Esophagus muscularis mucosa (tissue), 4 donors: Measurements from ENCODE around the gene NT5DC2. TPM values are rescaled to one million over a fixed set of nuclear protein-coding genes. Genes with fewer than 3 reads are reported as not detected.

Experiments used
- DNase-seq: peaks from one replicate; pipeline ENCODE4 v3.0.0-alpha.2; 2017; ENCODE audit errors: extremely low spot score
- H3K27ac ChIP-seq, 4 donors: fragments of 200-600 bp; sonication (generic); replicated peaks in 1 of 4; 1 replicate in 3 of 4; 2 replicates in 1 of 4; pipeline ENCODE4 v1.5.1; 2016 to 2019; ENCODE audit warnings: mild to moderate bottlenecking in 1 of 4
- H3K27me3 ChIP-seq, 4 donors: fragments of 200-600 bp; sonication (generic); one replicate each; pipeline versions ENCODE4 v1.5.1 to v1.6.0; 2016 to 2019
- H3K36me3 ChIP-seq, 4 donors: fragments of 200-600 bp; sonication (generic); one replicate each; pipeline ENCODE4 v1.5.1; 2016 to 2019
- H3K4me1 ChIP-seq, 4 donors: fragments of 200-600 bp; sonication (generic); one replicate each; pipeline ENCODE4 v1.5.1; 2016 to 2019
- H3K4me3 ChIP-seq, 4 donors: fragments of 200-600 bp; sonication (generic); 1 replicate in 2 of 4; 2 replicates in 2 of 4; pipeline ENCODE4 v1.5.1; 2016 to 2019; ENCODE audit warnings: mild to moderate bottlenecking in 4 of 4, moderate library complexity in 1 of 4
- H3K9me3 ChIP-seq, 4 donors: fragments of 200-600 bp; sonication (generic); 1 replicate in 3 of 4; 2 replicates in 1 of 4; pipeline ENCODE4 v1.5.1; 2016 to 2019
- EP300 ChIP-seq: sonication (generic); formaldehyde crosslinking; IDR thresholded peaks from one replicate; pipeline ENCODE4 v1.6.1; 2017; ENCODE audit warnings: antibody characterized with exemption
- POLR2A ChIP-seq: fragments of 450-650 bp; IDR thresholded peaks from one replicate; pipeline ENCODE4 v1.6.1; 2017; ENCODE audit warnings: antibody characterized with exemption, moderate library complexity, mild to moderate bottlenecking, low read depth
- POLR2AphosphoS5 ChIP-seq, 2 donors: sonication (generic); formaldehyde crosslinking; IDR thresholded peaks; one replicate each; pipeline ENCODE4 v1.6.1; 2017; ENCODE audit warnings: antibody characterized with exemption in 2 of 2
- WGBS: methylation state at CpG from one replicate; pipeline ENCODE4 v1.1.5; 2018; 5-methylcytosine and 5-hydroxymethylcytosine counted together
- intact Hi-C: fragments of 100-400 bp; cut with DNase I; formaldehyde crosslinking; loops from one replicate; pipeline ENCODE4 v1.15.1; 2023
- total RNA-seq, 4 donors: library from RNA; depleted of rRNA; stranded (reverse); fragments of >200 nt; gene quantifications; one replicate each; pipeline versions ENCODE4 v1.1.0 to v1.2.1, GENCODE V29; 2016
- TF ChIP-seq, protein P1 (sequence below), 3 experiments: fragments of 200-600 bp in 2 of 3; fragments of 450-650 bp in 1 of 3; sonication (generic) in 2 of 3; IDR thresholded peaks; one replicate each; pipeline ENCODE4 v1.5.1; 2017 to 2019; ENCODE audit warnings: antibody characterized with exemption in 3 of 3, mild to moderate bottlenecking in 2 of 3, moderate library complexity in 1 of 3

NT5DC2 gene
- total RNA-seq, 4 donors from 2014 or later = 58.0 to 87.4 (median 72.9) TPM

DNA sequence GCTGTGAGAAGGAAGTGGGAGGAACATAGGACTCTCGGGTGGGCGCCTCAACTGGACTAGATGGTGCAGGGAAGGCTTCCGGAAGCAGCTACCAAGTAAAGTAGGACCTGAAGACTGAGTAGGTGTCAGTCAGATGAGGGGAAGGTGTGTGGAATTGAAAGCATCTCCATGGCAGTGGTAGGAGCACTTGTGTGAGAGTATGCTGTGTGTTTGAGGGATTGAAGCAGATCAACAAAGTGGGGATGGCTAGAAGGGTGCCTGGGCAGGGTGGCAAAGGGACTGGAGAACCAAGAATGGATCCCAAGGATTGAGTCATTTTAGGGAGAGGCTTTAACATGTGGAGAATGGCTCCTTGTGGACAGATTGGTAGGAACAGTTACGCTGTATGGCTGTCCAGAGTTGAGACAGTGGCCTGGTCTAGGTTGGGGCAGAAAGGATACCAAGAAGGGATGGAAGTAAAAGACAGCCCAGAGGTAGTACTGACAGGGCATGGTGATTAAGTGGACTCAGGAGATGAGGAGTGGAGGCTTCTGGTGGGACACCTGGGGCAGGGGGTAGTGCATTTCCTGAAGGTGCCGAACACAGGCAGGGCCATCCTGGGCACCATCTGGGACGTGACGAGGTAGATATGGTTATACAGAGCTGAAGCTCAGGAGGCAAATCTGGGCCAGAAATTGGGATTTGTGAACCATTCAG is 4.2 kb upstream of the NT5DC2 start:
- no peaks in the 10 kb centered on the region for H3K27me3 ChIP-seq
- H3K4me1 ChIP-seq = peaks cover 55 to 65% (median 63%) of the 10 kb centered on the region in 4 donors
- H3K27ac ChIP-seq = peak overlapping the region; percentile 84 to 95 (median 91)
- no peak for TF ChIP-seq POLR2A
- H3K4me3 ChIP-seq = peak overlapping the region; percentile 71 to 81 (median 74)
- DNase-seq = peak; percentile 72
- H3K36me3 ChIP-seq = peaks cover 0 to 21% (median 8%) of the 10 kb centered on the region in 4 donors
- 76% methylated on average over 7 of the region's 7 CpGs for WGBS
- intact Hi-C loops = no loop called here
- no peaks in the 10 kb centered on the region for H3K9me3 ChIP-seq

DNA sequence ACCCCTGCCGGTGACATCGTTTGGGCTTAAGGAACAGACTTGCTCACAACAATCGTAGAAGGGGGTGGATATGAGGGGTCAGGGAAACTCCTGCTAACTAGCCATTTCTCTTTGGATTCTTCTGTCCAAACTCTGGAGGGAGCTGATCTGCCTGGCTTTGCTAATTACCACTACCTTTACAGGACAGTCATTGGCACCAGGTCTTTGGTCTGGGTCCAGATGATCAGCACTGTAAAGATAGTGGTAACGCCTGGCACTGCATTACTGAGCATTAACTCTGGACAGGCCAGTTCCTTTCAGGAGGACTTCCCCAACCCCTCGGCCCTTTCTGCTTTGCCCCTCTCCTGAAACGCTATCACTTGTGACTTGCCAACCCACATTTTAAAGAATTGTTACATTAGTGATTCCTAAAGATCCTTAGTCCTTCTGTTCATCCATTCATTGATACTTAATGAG is 3.5 kb upstream of the NT5DC2 start:
- Histone ChIP-seq H3K27ac (peak overlapping the region; percentile 84 to 95 (median 91)), H3K27me3 (no peaks in the 10 kb centered on the region), H3K4me1 (peaks cover 62 to 72% (median 70%) of the 10 kb centered on the region in 4 donors), H3K9me3 (no peaks in the 10 kb centered on the region), H3K36me3 (peaks cover 0 to 21% (median 7%) of the 10 kb centered on the region in 4 donors), H3K4me3 (peak overlapping the region; percentile 71 to 81 (median 74))
- no peak for DNase-seq
- intact Hi-C loops = no loop called here
- 3% methylated on average over 6 of the region's 6 CpGs for WGBS
- TF ChIP-seq EP300 = no peak
- TF ChIP-seq POLR2A = no peak
- TF ChIP-seq POLR2AphosphoS5 (IDR thresholded peaks at IDR 0.05) = no peak
- TF ChIP-seq, protein P1, sequence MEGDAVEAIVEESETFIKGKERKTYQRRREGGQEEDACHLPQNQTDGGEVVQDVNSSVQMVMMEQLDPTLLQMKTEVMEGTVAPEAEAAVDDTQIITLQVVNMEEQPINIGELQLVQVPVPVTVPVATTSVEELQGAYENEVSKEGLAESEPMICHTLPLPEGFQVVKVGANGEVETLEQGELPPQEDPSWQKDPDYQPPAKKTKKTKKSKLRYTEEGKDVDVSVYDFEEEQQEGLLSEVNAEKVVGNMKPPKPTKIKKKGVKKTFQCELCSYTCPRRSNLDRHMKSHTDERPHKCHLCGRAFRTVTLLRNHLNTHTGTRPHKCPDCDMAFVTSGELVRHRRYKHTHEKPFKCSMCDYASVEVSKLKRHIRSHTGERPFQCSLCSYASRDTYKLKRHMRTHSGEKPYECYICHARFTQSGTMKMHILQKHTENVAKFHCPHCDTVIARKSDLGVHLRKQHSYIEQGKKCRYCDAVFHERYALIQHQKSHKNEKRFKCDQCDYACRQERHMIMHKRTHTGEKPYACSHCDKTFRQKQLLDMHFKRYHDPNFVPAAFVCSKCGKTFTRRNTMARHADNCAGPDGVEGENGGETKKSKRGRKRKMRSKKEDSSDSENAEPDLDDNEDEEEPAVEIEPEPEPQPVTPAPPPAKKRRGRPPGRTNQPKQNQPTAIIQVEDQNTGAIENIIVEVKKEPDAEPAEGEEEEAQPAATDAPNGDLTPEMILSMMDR (IDR thresholded peaks at IDR 0.05) = no peak

DNA sequence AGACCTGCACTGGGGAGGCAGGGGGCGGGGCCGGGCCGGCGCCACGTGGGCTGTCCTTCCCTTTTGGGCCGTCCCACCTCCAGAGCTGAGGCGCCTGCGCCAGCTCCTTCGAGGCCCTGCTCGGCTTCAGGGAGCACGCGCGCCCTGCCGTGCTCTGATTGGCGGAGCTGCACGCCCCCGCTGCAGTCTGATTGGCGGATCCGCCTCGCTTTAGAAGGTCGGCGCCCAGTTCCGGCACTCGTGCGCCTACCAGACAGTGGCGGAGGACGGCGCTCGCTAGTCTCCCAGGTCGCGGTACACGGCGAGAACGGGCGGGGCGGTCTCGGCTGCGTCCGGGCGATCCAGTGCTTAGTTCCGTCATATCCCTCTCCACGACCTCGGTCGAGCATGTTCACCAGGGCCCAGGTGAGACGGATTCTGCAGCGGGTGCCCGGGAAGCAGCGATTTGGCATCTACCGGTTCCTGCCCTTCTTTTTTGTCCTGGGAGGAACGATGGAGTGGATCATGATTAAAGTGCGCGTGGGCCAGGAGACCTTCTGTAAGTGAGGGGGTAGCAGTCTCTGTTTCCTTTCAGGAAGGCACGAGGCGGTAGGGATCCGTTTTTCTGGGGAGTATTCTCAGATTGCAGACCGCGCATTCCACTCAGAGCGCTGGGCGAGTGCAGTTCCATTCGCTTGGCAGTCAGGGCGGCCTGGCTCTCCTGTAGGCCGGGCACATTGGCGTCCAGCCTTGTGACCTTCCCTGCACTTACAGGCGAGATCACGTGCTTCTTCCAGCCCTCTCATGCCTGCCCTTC is 2.9 kb upstream of the NT5DC2 start, which contains the start of gene UQCC5:
UQCC5 (plus strand) TSS at position 237 of the 796 bp plus-strand sequence; CDS start at position 388, 151 bp downstream.
- intact Hi-C loops = no loop called here
- H3K4me3 ChIP-seq = peak within 1 kb of the TSS; percentile 71 to 81 (median 74)
- peaks cover 0 to 15% (median 4%) of the 10 kb centered on the region in 4 donors for H3K36me3 ChIP-seq
- WGBS = 0% methylated on average over 24 of the region's 65 CpGs
- TF ChIP-seq, protein P1 (IDR thresholded peaks at IDR 0.05) = peak in 1 of 3 experiments; percentile 10
- peak; percentile 89 for TF ChIP-seq POLR2A
- peak; percentile 100 for TF ChIP-seq POLR2AphosphoS5 (IDR thresholded peaks at IDR 0.05)
- TF ChIP-seq EP300 = no peak
- peak; percentile 99 for DNase-seq
- no peaks in the 10 kb centered on the region for H3K27me3 ChIP-seq
- H3K27ac ChIP-seq = peak within 1 kb of the TSS; percentile 90 to 95 (median 91)
- peaks cover 67 to 78% (median 76%) of the 10 kb centered on the region in 4 donors for H3K4me1 ChIP-seq
- no peaks in the 10 kb centered on the region for H3K9me3 ChIP-seq

DNA sequence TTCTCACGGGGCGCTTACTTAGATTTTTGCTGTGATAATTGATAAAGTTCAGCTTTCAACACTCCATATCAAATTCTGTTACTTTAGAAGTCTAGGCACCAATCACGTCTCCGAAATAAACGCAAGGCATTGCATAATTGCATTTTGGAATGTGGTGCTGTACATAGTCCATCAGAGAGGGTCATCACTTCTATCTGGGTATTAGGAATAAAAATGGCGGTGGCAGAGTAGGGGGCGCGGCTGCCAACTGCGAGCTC is 2.4 kb upstream of the NT5DC2 start:
- Histone ChIP-seq H3K27me3 (no peaks in the 10 kb centered on the region), H3K27ac (peak overlapping the region; percentile 84 to 95 (median 87)), H3K4me3 (peak overlapping the region; percentile 71 to 81 (median 74)), H3K36me3 (peaks cover 0 to 10% (median 1%) of the 10 kb centered on the region in 4 donors), H3K9me3 (no peaks in the 10 kb centered on the region), H3K4me1 (peaks cover 69 to 84% (median 82%) of the 10 kb centered on the region in 4 donors)
- WGBS = 15% methylated on average over 8 of the region's 9 CpGs
- DNase-seq = no peak
- TF ChIP-seq POLR2A (no peak), POLR2AphosphoS5 (IDR thresholded peaks at IDR 0.05) (no peak), EP300 (no peak)
- TF ChIP-seq, protein P1 (IDR thresholded peaks at IDR 0.05) = no peak
- intact Hi-C loops = no loop called here
